NK-92 treated with Interleukin-12 subunit alpha and Interleukin-12 subunit beta, amount 100 ng/mL, for 24 hours (cell line): ENCODE results near the gene UBAP2L.
A peak's percentile ranks its signal among the peaks of the same experiment; 100 is the strongest.
"Not testable (repeated sequence)": the region's sequence is repeated elsewhere in the genome, so short reads cannot be mapped to it uniquely, and the experiment has no call there.

Experiments used
- DNase-seq: peaks from one replicate; lab custom pipeline; 2025; lab: John Stamatoyannopoulos, UW

The UBAP2L gene

DNA sequence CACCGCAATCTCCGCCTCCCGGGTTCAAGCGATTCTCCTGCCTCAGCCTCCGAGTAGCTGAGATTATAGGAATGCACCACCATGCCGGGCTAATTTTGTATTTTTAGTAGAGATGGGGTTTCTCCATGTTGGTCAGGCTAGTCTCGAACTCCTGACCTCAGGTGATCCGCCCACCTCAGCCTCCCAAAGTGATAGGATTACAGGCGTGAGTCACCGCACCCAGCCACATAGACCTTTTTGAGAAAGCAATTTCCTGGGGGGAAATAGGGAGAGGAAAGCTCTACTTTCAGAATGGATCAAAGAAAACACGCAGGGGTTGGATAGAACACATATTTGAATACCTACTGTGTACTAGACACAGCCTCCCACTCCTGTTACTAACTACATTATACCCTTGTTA lies 15.0 kb upstream of the UBAP2L start:
- not testable (repeated sequence) for DNase-seq

DNA sequence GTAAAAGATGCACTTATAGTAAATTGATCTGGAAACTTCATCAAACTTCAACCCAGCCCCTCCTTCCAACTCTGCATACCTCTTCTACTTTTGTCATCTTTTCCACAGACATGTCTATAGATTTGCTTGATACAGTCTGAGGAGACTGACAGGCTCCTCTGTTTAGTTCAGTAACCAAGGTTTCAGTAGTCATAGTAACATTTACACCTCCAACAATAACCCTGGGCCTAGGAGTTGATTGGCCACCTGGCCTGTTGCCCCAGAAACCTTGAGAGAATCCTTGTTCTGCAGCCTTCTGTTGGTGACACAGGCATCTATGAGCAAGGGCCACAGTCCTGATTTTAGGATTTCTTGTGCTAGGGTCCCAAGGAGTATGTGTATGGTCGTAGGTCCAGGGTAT lies 14.6 kb upstream of the UBAP2L start, which contains the start of gene CFAP141:
CFAP141 (minus strand) TSS at position 138 of the 400 bp plus-strand sequence; CDS start at position 112, 26 bp downstream.
- no peak for DNase-seq

DNA sequence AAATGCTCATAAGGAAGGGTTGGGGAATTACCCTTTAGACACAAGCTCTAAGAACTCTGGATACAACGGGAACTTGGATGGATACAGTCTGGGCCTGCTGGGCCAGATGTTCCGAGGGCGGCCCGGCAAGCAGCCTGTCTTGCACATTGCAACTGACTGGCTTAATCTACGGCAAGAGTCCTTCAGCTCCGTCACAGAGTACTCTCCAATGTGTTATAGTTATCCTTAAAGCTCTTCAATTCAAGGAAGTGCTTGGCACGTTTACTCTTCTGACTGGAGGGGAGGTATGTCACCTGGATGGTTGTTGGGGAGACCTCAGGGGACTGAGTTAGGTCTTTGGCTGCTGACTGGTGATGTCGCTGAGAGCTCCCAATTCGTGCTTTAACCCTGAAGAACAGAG lies 13.5 kb upstream of the UBAP2L start:
- DNase-seq, result no peak

DNA sequence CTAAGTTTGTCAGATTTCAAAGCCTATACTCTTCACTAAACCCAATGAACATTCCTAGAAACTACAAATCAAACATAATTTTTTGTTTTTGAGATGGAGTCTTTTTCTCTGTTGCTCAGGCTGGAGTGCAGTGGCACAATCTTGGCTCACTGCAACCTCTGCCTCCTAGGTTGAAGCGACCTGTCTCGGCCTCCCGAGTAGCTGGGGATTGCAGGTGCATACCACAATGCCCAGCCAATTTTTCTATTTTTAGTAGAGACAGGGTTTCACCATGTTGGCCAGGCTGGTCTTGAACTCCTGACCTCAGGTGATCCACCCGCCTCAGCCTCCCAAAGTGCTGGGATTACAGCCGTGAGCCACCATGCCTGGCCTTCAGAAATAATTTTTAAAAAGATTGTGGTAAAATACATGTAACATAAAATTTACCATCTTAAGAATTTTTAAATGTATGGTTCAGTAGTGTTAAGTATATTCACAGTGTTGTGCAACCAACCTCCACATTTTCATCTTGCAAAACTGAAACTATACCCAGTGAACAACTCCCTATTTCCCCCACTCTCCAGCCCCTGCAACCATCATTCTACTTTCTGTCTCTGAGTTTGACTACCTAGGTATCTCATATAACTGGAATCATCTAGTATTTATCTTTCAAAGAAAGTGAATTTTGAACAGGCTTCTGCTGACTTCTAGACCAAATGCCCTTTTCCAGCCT lies 11.9 kb upstream of the UBAP2L start:
- no peak for DNase-seq

DNA sequence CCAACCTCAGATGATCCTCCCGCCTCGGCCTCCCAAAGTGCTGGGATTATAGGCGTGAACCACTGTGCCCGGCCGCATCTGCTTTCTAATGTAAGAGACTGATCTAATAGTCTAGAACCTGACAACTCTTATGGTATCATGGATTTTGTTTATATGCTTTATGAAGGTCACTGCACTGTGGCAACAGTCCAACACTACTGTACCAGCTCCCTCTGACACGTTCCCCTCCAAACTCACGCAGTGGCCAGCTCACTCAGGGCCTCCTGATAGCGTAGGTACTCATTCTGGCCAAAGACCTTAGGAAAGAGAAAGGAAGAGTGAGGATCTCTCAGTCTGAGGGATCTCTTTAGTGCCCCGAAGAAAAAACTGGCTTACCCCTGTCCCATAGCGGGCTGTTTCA lies 8.7 kb upstream of the UBAP2L start:
- no peak for DNase-seq

DNA sequence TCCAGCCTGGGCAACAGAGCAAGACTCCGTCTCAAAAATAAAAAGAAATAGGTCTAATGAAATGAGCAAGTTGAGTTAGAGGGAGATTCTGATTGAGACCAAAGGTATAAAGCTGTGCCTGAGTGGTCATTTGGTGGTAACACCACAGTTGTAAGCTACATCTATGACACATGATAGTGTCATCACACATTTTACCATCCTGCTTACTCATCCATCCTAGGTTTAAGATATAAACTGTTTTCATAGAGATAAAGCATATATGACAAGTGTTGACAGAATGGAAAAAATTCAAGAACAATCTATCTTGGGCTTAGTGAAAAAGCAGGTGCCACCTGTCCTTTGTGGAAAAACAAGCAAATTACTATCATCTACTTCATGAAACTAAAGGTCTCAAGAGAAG lies 7.5 kb upstream of the UBAP2L start:
- no peak for DNase-seq

DNA sequence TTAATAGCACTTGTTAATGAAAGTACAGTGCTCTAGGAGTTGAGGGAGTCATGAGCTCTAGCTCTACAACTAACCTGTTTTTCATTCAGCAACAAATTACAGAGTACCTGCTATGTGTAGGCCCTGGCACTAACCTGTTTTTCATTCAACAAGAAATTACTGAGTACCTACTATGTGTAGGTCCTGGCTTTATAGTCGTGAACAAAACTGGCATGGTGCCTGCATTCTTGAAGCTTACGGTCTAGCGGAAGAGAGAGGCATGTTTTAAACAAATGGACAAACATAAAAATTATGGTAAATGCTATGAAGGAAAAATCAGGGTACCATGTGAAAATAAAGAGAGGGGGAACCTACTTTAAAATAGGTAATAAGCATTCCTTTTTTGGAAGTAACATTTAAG lies 2.2 kb upstream of the UBAP2L start:
- no peak for DNase-seq

DNA sequence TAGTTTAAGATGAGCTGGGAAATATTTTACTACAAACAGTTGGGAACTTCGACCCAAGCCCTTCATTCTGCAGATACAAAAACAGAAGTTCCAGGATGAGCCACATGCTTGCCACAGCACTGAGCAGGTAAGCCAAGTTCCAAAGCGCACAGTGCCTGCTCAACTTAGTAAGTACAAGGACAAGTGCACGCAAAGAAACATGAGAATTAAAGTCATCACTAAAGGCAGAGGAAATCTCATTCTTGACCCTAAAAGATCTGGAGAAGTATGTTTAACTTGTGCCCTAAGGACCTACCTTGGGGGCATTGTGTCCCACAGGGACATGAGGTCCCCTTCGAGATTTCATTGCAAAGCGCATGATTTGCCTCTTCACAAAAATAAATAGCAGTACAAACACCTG lies 1.2 kb upstream of the UBAP2L start:
- no peak for DNase-seq

DNA sequence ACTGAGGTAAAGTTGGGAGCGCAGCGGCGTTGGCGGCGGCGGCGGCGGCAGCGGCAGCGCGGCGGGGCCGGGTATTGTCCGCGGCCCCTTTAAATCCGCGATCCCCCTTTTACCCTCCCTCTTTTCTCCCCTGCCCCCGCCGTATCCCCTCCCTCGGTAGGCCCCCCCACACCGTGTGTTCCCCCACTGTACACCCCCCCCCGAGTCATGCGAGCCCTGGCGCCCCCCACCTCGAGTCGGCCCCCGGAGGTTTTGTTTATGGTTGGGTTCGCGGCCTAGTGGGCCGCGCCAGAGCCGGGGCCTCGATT lies 169 bp downstream of the UBAP2L start:
- no peak for DNase-seq

DNA sequence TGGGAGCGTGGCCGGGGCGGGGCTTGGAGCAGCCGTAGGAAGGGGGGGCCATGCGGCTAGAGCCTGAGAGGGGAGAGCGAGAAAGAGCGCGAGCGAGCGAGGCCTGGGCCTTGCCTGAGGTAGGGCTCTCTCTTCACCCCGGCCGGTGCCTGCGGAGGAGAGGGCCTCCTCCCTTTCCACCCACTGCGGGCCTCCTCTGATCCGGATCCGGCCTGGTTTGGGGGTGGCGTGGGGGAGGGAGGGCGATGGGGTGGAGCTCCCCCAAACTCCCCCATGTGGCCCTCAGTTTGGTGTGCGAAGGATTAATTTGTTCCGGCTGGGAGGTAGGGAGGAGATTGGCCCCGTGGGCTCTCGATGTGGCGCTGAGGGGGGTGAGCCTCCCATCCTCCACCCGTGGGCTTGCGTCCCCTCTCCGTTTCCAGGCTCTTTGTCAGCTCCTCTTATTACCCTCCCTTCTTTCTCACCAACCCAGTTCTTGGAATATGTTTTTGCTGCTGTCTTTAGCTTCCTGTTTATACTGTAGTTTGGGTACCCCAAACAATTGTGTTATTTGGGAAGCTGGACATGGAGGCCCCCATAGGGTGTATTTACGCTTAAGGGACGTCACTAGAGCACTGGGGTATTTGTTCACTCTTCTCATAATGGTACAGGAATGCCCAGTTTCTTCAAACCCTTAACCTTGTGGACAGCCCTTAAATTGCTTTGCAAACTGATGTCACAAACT lies 685 bp downstream of the UBAP2L start:
- peak; percentile 65 for DNase-seq

DNA sequence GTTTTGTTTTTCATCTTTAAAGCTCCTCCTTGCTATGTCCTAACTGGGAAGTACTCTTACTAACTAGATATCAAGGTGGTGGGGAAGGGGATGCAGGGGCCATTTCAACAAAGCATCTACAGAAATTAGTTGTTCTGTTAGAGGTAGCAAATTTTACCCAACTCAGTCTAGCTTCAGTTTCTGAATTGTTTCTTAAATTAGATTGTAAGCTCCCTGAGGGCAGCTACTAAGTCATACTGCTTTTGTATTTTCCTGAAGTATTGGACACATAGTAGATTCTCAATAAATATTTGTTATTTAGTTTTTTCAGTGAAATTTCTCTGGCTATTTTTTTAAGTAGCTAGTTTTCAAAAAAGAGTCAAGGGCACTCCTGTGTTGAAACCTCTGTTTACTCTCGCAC lies 1.8 kb downstream of the UBAP2L start:
- no peak for DNase-seq

DNA sequence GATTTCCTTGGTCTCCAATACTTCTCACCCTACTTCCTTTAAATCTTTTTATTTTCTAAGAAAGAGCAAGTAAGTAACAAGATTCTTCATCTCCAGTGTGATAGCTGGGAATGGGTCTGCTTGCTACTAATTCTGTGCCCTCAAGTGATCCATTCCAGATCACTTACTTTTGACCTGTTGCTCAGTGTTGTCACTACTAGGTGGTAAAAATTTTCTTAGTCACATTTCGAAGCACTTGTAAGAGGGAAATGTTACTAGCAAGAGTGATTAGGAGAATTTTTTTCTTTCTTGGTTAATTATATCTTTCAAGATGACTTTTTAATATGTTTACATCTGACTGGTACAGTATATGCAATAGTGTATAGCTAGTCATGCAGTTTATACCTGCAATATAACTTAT lies 2.2 kb downstream of the UBAP2L start:
- DNase-seq, result no peak

DNA sequence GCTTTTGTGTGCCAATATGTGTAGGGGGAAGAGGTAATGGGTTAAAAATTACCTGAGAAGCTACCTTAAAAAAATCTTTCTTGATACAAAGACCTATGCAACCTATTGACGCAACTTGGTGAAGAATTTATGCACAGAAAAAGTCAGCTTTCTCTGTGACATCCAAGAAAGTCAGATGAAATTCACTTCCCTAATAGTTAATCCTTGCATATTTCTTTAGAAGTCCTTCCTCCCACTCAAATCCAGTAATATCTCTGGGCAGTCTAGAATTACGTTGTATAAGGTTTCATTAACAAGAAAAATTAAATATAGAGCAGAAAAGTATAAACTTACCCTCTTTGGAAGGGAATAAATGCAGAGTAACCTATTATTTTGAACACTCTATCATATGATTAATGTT lies 2.9 kb downstream of the UBAP2L start:
- no peak for DNase-seq

DNA sequence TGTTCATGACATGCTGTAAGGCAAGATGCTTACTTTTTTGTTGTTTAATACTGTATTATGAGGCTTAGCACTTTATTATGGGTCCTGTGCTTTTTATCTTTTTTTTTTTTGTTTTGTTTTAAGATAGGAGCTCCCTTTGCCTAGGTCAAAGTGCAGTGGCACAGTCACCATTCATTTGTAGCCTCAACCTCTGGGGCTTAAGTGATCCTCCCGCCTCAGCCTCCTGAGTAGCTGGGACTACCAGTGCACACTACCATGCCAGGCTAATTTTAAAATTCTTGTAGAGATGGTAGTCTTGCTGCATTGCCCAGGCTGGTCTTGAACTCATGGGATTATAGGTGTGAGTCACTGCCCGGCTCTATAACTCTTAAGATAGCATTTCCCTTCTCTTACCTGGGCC lies 4.6 kb downstream of the UBAP2L start:
- no peak for DNase-seq

DNA sequence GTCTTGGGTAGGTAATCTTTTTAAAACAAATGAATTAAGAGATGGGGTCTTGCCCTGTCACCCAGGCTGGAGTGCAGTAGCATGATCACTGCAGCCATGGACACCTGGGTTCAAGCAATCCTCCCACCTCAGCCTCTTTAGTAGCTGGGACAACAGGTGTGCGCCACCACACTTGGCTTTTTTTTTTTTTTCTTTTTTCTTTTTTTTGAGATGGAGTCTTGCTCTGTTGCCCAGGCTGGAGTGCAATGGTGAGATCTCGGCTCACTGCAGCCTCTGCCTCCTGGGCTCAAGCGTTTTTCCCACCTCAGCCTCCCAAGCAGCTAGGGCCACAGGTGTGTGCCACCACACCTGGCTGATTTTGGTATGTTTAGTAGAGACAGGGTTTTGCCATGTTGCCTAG lies 10.4 kb downstream of the UBAP2L start:
- not testable (repeated sequence) for DNase-seq

DNA sequence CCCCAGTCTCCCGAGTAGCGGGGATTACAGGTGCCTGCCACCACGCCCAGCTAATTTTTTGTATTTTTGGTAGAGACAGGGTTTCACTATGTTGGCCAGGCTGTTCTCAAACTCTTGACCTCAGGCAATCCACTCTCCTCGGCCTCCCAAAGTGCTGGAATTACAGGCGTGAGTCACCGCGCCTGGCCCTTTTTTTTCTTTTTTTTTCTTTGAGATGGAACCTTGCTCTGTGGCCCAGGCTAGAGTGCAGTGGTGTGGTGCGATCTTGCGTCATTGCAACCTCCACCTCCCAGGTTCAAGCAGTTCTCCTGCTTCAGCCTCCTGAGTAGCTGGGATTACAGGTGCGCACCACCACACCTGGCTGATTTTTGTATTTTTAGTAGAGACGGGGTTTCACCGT lies 12.4 kb downstream of the UBAP2L start:
- DNase-seq, result not testable (repeated sequence)

DNA sequence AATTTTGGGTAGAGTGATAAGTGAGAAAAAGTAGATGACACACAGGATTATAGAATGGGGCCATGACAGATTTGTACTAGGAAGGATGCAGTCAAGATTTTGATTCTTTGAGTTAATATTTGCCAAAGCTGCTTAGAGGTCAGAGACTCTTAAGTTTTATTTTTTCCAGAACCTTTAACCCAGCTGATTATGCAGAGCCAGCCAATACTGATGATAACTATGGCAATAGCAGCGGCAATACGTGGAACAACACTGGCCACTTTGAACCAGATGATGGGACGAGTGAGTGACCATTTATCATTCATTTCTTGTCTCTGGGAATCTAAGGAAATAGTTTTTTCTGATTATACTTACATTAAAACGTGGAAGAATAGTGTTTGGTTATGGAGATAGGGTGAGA lies 16.1 kb downstream of the UBAP2L start:
- no peak for DNase-seq

DNA sequence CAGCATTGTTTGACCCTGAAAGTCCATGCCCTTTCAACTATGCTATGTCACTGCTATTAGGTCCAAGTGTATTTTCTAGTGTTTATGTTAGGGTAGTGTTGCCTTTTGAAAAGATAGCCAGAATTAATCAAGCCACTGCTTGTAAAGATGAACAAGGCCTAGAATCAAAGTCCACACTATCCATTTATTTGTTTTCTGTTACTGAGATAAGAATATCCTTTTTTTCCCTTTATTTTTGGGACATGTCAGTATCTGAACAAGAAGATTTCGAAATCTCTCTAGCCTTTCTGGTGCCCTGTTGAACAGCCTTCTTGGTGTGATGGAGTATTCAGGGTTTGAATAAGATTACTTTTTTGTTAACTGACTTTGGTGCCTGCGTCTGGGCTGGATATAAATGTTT lies 16.7 kb downstream of the UBAP2L start:
- no peak for DNase-seq

DNA sequence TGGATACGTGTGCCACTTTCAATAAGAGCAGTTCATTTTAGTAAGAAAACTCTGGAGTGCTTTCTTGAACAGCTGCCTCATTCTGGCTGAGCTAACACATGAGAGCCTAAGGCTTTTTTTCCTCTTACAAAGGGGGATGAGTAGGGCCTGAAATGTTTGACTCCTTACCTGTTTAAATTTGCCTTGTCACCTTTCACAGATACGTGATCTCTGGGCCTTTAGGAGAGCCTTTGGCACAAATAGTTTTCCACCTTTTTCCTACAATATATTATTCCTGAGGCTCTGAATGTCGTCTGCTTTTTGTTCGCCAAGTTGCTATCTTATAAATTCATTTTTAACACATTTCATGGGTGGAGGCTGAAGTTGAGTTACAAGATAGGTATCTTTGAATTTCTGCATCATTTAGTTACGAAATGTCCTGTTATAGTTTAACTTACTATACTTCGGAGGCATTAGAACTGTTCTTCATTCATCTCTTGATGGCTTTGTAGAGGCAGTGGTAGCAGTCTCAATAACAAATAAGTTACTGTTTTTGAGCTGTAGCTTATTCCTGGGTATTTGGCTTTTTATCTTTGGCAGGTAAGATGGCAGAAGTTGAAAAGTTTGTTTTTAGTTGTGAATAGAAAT lies 17.2 kb downstream of the UBAP2L start:
- no peak for DNase-seq

DNA sequence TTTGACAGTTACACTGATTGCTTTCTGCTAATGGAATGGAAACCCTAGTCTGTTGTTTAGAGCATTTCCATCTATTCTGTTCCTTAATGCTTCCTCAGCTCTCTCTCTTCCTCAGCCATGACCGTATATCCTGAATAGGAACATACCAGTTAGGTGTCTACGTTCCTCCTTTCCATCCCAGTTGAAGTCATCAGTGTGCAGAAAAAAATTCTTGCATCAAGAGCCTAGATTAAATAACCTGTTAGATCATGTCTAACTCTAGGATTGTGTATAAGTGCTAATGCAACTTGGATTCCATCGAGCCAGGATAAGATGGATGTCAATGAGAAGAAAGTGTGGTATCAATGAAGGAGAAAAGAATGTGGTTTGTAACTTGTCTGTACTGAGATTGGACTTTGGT lies 18.7 kb downstream of the UBAP2L start:
- DNase-seq, result no peak

DNA sequence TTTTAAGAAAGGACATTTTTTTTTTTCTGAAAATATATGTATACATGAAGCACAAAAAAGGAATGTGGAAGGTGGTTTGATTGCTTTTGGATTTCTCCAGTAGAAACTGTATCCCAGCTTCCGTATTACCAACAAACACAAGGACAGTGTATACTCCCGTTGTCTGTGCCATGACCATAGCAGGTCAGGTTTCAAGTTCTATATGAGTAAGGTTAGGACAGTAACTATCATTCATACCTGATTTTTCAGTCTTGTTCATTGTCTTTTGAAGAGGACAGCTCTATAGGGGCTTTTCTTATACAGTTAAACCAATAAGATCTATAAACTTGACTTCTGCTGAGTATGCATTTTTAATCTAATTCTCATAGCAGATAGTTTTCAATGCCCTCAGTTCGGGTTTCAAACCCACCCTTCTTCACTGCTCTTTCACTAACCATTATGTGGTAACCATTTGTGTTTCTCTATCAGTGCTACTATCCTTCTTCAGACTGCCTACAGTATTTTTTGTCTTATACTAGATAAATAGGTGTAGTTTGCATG lies 19.6 kb downstream of the UBAP2L start:
- no peak for DNase-seq

DNA sequence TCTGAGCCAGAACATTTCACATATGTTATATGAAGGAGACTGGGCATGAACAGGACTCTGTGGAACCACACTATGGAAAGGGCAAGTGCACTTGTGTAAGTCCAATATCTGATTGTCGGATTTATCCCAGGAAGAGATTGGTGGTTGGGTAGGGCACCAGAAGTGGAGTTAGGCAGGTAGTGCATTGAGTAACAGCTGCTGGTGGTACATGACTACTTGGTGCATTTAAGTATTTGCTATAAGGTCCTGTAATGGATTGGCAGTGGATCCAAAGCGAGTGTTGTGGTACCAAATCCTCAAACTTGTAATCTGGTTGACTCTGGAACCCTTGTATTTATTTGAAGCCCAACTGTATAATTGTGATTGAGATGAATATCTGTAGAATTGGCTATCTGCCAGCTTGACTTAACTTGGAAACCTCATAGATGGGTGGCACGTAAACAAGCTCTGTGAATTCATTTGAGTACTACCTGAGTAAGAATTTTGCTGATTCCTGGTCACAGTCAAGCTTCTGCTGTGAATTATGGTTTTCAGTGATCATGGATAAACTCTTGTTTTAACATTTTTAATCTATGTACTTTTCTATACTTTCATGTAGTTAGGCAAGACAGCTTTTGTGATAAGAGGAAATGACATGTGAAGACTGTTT lies 21.1 kb downstream of the UBAP2L start:
- DNase-seq, result no peak

DNA sequence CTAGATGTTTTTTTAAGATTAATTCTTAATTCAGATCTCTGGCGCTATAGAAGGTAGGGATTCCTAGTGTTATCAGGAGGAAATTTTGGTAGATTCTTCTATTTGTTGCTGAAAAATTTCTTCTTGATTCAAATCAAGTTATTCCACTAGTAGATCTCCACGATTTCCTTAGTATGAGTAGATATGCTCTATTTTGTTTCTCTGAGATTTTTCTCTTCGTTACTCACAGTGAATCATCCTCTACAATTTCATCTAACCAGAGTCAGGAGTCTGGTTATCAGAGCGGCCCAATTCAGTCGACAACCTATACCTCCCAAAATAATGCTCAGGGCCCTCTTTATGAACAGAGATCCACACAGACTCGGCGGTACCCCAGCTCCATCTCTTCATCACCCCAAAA lies 32.9 kb downstream of the UBAP2L start:
- no peak for DNase-seq
